Measurements from ENCODE around the gene MTHFD1.

Gene MTHFD1

GRCh38 chr14:64463873-64464272 is 75.7 kb downstream of the MTHFD1 start:
- FAIRE-seq (no peak), DNase-seq (ENCODE audit: insufficient read length, low spot score) (no peak)
- no peak for TF ChIP-seq POLR2AphosphoS5 (IDR thresholded peaks at IDR 0.05; ENCODE audit: low read depth, low read length)
- TF ChIP-seq PAX5 (IDR thresholded peaks at IDR 0.05; ENCODE audit: insufficient read depth, low read length, severe bottlenecking), result no peak

DNA sequence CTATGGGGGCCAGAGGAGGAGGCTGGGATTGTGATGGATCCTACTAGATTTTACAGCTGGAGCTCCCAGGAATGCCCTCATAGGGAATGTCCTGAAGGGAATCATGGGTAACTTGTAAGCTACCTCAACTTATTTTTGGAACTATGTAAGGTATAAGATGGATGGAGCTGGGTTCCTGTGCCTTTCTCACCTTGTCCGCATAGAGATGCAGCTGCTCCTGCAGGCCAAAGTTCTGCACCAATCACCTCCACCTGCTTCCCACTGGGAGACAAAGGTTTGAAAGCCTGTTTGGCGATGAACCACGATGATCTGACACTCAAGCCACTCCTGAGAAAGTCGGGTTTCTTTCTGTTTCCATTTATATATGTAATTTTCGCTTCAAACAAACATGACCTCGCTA is 76.5 kb downstream of the MTHFD1 start:
- DNase-seq (ENCODE audit: insufficient read length, low spot score) (no peak), FAIRE-seq (peak; percentile 66)
- TF ChIP-seq POU2F2 (IDR thresholded peaks at IDR 0.05; ENCODE audit: low read depth, low read length), result no peak
- TF ChIP-seq POLR2AphosphoS5 (IDR thresholded peaks at IDR 0.05; ENCODE audit: low read depth, low read length), result no peak
- TF ChIP-seq SPI1 (IDR thresholded peaks at IDR 0.05; ENCODE audit: low read depth, low read length), result no peak
- TF ChIP-seq TAF1 (IDR thresholded peaks at IDR 0.05; ENCODE audit: low read depth, low read length), result no peak
- TF ChIP-seq POLR2A (IDR thresholded peaks at IDR 0.05; ENCODE audit: low read depth, low read length), result no peak
- TF ChIP-seq PAX5 (IDR thresholded peaks at IDR 0.05; ENCODE audit: insufficient read depth, low read length, severe bottlenecking), result no peak

DNA sequence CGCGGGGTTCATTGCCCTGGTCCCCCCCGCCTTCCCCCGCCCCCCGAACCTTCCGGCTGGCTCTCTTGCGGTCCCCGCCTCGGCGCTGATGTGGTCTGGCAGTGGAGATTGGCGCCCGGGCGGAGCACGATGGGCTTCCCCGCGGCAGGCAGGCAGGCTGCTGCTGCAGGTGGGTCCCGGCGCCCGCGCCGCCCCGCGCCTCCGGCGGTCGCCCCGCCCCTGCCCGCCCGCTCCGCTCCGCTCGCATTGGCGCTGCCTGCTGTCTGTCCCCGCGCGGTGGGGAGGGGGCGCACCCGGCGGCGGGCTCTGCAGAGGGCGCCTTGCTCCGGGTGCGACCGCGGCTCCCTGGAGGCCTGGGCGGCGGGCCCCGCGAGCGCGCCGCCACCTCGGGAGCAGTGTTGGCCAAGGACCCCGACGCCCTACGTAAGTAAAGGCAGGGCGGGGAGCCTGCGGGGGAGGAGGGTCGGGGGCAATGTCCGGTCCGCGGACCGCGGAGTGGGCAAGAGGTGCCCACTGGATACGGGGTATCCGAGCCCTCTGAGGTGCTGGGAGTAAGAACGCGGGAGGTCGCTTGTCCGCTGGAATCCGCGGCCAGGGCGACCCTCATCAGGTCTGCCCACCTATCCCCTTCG is 77.2 kb downstream of the MTHFD1 start, which contains the start of gene AKAP5:
Gene AKAP5, plus strand, starts transcription at position 309 of the 632 bp plus-strand sequence. CDS start 2,896 bp downstream, outside the sequence.
- peak; percentile 55 for FAIRE-seq

GRCh38 chr14:64465831-64466554 is 77.8 kb downstream of the MTHFD1 start:
- TF ChIP-seq POLR2AphosphoS5 (IDR thresholded peaks at IDR 0.05; ENCODE audit: low read depth, low read length) (no peak), POU2F2 (IDR thresholded peaks at IDR 0.05; ENCODE audit: low read depth, low read length) (no peak), PAX5 (IDR thresholded peaks at IDR 0.05; ENCODE audit: insufficient read depth, low read length, severe bottlenecking) (no peak), SPI1 (IDR thresholded peaks at IDR 0.05; ENCODE audit: low read depth, low read length) (no peak), POLR2A (IDR thresholded peaks at IDR 0.05; ENCODE audit: low read depth, low read length) (no peak)
- FAIRE-seq (peak; percentile 26), DNase-seq (ENCODE audit: insufficient read length, low spot score) (no peak)

More for the DNA sequence above, 77.2 kb downstream of the MTHFD1 start, which contains the start of gene AKAP5:
- peak; percentile 50 for DNase-seq (ENCODE audit: insufficient read length, low spot score)
- TF ChIP-seq TAF1 (IDR thresholded peaks at IDR 0.05; ENCODE audit: low read depth, low read length) (no peak), SPI1 (IDR thresholded peaks at IDR 0.05; ENCODE audit: low read depth, low read length) (no peak), PAX5 (IDR thresholded peaks at IDR 0.05; ENCODE audit: insufficient read depth, low read length, severe bottlenecking) (peak; percentile 41), POLR2A (IDR thresholded peaks at IDR 0.05; ENCODE audit: low read depth, low read length) (no peak)

GRCh38 chr14:64467101-64467500 is 78.9 kb downstream of the MTHFD1 start:
- TF ChIP-seq POLR2A (IDR thresholded peaks at IDR 0.05; ENCODE audit: low read depth, low read length) (no peak), POLR2AphosphoS5 (IDR thresholded peaks at IDR 0.05; ENCODE audit: low read depth, low read length) (no peak), TAF1 (IDR thresholded peaks at IDR 0.05; ENCODE audit: low read depth, low read length) (no peak), SPI1 (IDR thresholded peaks at IDR 0.05; ENCODE audit: low read depth, low read length) (no peak), POU2F2 (IDR thresholded peaks at IDR 0.05; ENCODE audit: low read depth, low read length) (no peak), PAX5 (IDR thresholded peaks at IDR 0.05; ENCODE audit: insufficient read depth, low read length, severe bottlenecking) (no peak)
- FAIRE-seq (peak; percentile 71), DNase-seq (ENCODE audit: insufficient read length, low spot score) (no peak)

- TF ChIP-seq POLR2A (IDR thresholded peaks at IDR 0.05; ENCODE audit: low read depth, low read length) (no peak), TAF1 (IDR thresholded peaks at IDR 0.05; ENCODE audit: low read depth, low read length) (no peak), PAX5 (IDR thresholded peaks at IDR 0.05; ENCODE audit: insufficient read depth, low read length, severe bottlenecking) (no peak), POLR2AphosphoS5 (IDR thresholded peaks at IDR 0.05; ENCODE audit: low read depth, low read length) (no peak), POU2F2 (IDR thresholded peaks at IDR 0.05; ENCODE audit: low read depth, low read length) (no peak), SPI1 (IDR thresholded peaks at IDR 0.05; ENCODE audit: low read depth, low read length) (no peak)
- DNase-seq (ENCODE audit: insufficient read length, low spot score) (no peak), FAIRE-seq (peak; percentile 79)
Measured at GRCh38 chr14:64467566-64467965, 79.4 kb downstream of the MTHFD1 start.

DNA sequence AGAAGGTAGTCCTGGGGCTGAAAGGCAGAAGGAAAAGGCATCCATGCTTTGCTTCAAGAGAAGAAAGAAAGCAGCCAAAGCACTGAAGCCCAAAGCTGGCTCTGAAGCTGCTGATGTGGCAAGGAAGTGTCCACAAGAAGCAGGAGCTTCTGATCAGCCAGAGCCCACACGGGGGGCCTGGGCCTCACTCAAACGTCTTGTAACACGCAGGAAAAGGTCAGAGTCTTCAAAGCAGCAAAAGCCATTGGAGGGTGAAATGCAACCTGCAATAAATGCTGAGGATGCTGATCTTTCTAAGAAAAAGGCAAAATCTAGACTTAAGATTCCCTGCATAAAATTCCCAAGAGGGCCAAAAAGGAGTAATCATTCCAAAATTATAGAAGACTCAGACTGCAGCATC is 80.3 kb downstream of the MTHFD1 start:
- TF ChIP-seq POLR2A (IDR thresholded peaks at IDR 0.05; ENCODE audit: low read depth, low read length) (no peak), POLR2AphosphoS5 (IDR thresholded peaks at IDR 0.05; ENCODE audit: low read depth, low read length) (no peak)
- no peak for FAIRE-seq
- no peak for DNase-seq (ENCODE audit: insufficient read length, low spot score)

DNA sequence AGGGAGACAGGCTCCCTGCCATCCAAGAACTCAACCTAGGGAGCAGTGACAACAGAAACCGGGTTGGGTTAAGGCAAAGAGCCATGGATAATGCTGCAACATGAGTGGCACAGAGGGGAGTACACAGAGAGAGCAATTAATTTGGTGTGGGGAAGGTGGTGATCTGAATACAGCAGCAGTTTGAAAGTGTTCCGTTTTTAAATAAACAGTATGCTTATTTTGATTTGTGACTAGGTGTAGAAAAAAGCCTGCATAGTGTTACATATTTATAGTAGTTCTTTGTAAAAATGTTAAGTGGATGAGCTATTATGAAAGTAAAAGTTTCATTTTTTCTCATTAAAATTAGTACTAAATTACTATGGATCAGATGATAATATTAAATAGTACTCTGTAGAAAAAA is 85.9 kb downstream of the MTHFD1 start:
- DNase-seq (ENCODE audit: insufficient read length, low spot score) (no peak), FAIRE-seq (peak; percentile 83)
- TF ChIP-seq POLR2AphosphoS5 (IDR thresholded peaks at IDR 0.05; ENCODE audit: low read depth, low read length) (no peak), POU2F2 (IDR thresholded peaks at IDR 0.05; ENCODE audit: low read depth, low read length) (no peak), POLR2A (IDR thresholded peaks at IDR 0.05; ENCODE audit: low read depth, low read length) (no peak), TAF1 (IDR thresholded peaks at IDR 0.05; ENCODE audit: low read depth, low read length) (no peak), PAX5 (IDR thresholded peaks at IDR 0.05; ENCODE audit: insufficient read depth, low read length, severe bottlenecking) (no peak), SPI1 (IDR thresholded peaks at IDR 0.05; ENCODE audit: low read depth, low read length) (no peak)

DNA sequence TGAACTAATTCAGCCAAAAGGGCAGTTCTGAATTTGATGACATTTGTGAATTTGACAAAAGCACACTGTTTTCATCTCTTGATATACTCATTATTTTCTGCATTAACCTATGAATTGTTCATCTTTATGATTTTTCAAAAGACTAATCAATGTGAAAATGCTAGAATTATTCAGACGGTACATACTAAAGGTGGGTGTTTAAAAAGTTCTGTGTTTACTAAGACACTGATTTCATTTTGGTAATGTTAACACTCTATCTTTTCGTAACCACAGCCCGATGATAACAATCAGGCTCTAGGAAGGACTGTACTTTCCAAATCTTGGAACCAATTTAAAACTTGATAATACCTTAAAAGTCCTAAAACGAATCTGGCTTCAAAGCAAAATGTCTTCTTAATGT is 86.5 kb downstream of the MTHFD1 start:
- FAIRE-seq, result no peak
- TF ChIP-seq TAF1 (IDR thresholded peaks at IDR 0.05; ENCODE audit: low read depth, low read length), result no peak
- TF ChIP-seq POLR2AphosphoS5 (IDR thresholded peaks at IDR 0.05; ENCODE audit: low read depth, low read length), result no peak
- no peak for TF ChIP-seq SPI1 (IDR thresholded peaks at IDR 0.05; ENCODE audit: low read depth, low read length)
- no peak for TF ChIP-seq POU2F2 (IDR thresholded peaks at IDR 0.05; ENCODE audit: low read depth, low read length)
- TF ChIP-seq POLR2A (IDR thresholded peaks at IDR 0.05; ENCODE audit: low read depth, low read length), result no peak
- TF ChIP-seq PAX5 (IDR thresholded peaks at IDR 0.05; ENCODE audit: insufficient read depth, low read length, severe bottlenecking), result no peak
- DNase-seq (ENCODE audit: insufficient read length, low spot score), result no peak
